GM18511 (cell line): ENCODE results near the gene TRIM38.
A peak's percentile ranks its signal among the peaks of the same experiment; 100 is the strongest.
"Not testable (repeated sequence)": the region's sequence is repeated elsewhere in the genome, so short reads cannot be mapped to it uniquely, and the experiment has no call there.

Experiments
- ATAC-seq: cut with Tn5 transposase; IDR thresholded peaks from one replicate; pipeline ENCODE4 v1.9.1; 2021; ENCODE audit warnings: mild to moderate bottlenecking, moderate library complexity; ENCODE audit not compliant: unreplicated experiment

Gene TRIM38

DNA sequence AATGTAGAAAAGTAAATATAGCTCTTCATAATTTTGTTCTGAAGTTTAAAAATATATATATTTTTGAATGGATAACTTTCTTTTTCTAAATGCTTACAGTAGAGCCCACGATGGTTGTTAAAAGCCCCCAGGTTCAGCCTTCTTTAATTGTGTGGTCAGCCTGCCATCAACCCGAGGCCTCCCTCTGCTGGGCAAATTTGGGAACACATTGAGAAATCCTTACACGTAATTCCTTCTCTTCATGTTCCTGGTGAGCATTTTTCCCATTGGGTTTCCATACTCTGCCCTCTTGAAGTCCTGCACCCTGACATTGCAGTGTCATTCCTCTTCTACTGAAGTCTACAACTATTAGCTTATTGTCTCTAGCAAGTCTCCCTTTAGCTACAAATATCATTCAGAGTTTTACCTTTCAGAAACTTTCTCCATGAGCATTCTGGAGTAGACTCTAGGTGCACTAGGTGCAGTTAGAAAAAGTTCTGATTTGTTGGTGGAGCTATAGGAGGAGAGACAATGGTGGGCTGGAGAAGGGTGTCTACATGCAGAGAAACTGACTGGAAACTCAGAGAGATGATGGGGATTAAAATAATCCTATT is 40.6 kb downstream of the TRIM38 start:
- ATAC-seq: no peak

DNA sequence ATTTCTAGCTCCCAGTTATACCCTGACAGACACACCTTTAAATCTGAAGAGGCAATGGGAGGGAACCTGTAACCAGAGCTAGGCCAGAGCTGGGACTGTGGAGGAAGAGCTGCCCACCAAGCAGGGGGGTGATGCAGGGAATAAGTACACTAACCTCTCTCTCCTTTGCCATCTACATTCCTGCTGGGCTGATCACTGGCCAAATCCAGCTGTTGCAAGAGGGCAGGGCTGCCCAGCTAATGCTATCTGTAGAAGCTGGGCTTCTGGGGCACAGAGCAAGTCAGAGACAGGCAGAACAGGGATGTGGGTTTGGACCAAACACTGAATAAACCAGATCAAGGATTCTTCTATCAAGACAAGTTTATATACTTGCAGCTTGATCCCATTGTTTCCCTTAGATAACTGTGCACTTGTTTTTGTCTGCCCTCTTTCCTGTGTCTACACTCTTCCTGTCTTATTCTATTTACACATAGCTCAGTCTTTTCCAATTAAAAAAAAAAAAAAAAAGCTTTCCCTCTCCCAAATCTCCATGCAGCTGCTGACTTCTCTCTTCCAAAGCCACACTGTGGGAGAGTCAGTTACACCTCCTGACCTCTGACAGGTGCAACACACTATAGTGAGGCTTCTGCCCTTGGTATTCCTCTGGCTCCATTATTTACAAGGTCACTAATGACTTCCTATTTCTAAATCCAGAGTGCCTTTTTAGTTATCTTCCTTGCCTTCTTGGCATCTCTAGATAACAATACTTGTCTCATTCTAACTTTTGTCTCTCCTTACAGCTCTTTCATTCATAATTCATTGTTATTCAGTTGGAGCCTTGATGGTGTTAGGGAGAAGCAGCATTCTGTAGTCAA is 43.7 kb downstream of the TRIM38 start:
- no peak for ATAC-seq

DNA sequence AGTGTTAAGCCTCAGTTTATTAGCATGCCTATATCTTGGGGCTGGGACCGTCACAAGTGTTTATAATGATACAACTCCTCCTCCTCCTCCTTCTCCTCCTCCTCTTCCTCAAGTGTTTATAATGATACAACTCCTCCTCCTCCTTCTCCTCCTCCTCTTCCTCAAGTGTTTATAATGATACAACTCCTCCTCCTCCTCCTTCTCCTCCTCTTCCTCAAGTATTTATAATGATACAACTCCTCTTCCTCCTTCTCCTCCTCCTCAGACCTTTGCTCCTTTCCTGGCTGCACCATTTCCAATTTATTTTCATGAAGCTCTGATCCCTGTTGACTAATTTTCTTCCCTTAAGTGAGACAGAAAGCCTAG is 44.3 kb downstream of the TRIM38 start:
- ATAC-seq: not testable (repeated sequence)

DNA sequence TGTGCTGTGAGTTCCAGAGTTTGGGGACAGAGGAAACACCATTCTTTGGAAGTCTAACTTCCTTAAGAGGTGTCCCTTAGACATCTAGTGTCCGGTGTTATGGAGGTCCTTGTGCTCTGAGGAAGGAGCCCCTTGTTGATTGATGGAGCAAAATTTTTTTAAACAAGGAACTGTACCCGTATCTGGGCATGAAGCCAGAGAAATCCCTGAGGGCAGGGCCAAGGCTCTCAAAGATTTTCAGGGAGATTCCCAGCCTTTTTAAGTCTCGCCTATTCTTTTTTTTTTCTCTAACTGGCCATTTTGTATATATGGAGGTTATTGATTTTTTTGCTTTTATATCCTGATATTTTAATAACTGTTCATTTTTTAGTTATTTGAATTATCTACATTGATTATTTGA is 45.9 kb downstream of the TRIM38 start:
- ATAC-seq: no peak

DNA sequence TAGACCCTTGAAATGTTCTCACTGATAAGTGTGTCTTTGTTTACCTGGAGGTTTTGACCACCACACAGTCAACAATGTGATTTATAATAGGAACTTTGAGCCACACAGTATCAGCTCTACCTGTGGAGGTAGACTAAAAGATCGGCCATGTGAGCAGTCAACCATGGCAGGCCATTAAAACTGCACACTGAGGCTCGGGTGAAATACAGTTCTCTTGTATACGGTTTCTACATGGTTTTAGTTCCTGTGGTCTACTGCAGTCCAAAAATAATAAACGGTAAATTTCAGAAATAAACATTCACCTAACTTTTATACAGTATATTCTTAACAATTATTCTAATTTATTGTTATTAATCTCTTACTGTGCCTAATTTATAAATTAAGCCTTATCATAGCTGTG is 47.2 kb downstream of the TRIM38 start:
- no peak for ATAC-seq

DNA sequence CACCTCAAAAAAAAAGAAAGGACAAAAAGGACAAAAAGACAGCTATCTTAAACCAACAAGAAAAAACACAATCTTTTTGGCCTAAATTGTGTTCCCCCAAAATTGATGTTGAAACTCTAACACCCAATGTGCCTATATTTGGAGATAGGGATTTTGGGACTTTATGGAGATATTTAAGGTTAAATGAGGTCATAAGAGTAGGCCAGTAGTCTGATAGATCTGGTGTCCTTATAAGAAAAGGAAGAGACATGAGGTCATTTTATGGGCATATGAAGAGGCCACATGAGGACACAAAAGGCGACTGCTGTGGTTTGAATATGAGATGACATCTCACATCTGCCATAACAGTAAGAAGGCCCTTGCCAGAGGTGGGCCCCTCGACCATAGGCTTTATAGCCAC is 49.5 kb downstream of the TRIM38 start:
- no peak for ATAC-seq

DNA sequence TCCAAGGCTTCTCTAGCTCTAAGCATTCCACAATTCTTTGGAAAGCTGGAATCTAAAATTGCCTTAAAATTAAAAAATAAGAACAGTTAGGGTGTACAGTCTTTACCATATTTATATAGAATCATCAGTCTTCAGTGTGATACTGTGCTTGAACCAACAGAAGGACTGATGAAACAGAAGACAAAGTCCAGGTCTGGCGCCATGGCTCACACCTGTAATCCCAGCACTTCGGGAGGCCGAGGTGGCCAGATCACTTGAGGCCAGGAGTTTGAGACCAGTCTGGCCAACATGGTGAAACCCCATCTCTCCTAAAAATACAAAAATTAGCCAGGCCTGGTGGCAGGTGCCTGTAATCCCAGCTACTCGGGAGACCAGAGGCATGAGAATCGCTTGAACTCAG is 51.8 kb downstream of the TRIM38 start:
- ATAC-seq: not testable (repeated sequence)

DNA sequence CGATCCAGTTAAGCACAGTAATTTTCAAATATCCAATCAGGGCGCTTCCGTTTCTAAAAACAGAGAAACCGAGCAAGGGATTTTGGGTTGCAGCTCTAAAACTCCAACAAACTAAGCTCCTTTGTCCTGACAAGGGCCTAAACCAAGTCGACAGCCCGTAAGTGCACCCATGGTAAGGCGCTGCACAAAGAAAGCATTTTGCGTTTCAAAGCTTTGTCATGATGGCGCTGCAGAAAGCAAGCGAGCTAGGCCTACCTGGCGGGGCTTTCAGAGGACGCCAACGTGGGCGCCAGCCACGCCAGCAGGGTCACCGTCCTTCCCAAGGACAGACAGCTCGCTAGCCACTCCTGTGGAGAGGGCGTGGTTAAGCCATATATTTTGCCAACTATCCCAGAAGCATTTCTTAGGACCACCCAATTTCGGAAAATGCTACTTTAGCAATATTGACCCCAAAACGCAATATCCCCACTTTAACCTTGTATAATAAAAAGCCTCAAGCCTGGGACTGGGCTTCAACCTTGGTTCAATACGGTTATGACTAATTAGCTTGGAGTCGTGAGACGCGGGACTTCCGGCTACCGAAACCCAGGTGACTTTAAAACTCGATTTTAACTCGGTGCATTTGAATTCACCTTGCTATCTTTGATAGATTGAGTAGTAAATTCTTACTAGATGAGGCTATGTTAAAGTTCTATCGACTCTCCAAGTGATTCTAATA is 53.8 kb downstream of the TRIM38 start:
- ATAC-seq: no peak

DNA sequence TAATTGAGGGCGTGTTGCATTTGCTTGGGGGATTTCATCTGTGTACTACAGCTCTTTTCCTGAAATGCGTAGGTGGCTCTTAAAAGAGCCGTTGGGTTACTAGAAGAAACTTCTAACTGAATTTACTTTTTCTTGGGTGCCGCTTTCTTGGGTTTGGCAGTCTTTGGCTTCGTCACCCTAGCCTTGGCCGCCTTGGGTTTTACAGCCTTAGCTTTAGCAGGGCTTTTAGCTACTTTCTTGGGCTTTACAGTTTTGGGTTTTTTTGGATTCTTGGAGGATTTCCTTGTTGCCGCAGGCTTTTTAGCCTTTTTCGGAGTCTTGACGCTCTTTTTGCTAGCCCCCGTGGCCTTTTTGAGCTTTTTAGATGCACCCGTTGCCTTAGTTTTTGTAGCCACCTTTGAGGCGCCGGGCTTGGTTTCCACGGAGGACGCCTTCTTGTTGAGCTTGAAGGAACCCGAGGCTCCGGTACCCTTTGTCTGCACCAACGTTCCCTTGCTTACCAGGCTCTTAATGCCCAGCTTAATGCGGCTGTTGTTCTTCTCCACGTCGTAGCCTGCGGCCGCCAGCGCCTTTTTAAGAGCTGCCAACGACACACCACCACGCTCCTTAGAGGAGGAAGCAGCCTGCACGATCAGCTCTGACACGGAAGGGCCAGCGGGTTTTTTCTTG is 54.5 kb downstream of the TRIM38 start:
- ATAC-seq: no peak

DNA sequence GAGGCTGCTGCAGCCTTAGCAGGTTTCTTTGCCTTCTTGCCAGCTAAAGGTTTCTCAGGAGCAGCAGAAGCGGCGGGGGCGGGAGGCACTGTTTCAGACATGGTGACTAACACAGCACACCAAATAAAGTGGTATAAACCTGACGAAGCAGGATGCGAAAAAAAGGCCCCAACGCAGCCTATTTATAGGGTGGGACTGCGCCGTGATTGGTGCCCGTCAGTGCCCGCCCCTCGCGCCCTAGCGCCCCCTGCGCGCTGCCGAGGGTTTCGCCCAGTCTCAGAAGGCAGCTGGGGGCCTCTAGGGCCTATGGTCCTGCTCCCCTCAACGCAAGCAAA is 55.0 kb downstream of the TRIM38 start:
- ATAC-seq: no peak

DNA sequence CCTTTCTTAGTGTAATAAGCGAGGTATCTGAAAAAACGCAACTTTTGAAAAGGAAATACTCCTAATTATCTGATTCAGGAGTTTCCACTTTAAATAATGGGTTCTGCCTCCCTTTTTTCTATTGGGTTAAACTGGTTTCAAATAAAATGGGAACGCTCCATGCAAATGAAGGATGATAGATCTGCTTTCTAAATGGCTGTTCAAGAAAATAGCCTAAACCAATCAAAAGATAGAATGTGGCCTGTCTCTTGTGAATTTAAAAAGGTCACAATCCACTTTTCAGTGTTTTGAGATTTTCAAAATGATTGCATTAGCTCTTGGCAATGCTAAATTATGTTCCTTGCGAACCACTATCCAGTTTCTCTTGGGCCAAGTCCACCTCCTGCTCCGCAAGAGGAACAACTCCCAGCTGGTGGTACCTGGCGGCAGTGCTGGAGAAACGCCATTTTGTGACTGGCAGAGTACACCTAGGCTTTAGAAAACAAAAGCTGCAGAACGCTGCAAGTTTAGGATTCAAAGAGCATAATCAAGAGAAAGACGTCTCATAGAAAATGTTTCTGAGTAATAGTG is 56.7 kb downstream of the TRIM38 start:
- ATAC-seq: no peak

DNA sequence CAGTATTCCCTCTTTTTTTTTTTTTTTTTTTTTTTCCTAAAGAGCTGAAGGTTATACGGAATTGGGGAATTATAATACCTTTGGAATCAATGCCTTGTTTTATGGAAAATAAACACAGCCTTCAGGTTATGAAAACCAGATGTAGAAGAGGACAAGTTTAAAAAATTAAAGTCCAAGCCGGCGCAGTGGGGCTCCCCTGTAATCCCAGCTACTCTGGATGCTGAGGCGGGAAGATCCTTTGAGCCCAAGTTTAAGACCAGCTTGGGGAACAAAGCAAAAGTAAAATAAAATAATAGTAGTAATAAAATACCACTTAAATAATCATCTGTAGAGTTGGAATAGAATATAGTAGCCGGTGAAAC is 57.3 kb downstream of the TRIM38 start:
- no peak for ATAC-seq

DNA sequence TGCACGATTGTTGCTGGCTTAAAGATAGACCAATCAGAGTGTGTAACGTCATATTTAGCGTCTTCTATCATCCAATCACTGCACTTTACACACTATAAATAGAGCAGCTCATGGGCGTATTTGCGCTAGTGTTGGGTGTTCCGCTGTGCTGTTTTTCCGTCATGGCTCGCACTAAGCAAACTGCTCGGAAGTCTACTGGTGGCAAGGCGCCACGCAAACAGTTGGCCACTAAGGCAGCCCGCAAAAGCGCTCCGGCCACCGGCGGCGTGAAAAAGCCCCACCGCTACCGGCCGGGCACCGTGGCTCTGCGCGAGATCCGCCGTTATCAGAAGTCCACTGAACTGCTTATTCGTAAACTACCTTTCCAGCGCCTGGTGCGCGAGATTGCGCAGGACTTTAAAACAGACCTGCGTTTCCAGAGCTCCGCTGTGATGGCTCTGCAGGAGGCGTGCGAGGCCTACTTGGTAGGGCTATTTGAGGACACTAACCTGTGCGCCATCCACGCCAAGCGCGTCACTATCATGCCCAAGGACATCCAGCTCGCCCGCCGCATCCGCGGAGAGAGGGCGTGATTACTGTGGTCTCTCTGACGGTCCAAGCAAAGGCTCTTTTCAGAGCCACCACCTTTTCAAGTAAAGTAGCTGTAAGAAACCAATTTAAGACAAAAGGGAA is 57.9 kb downstream of the TRIM38 start:
- peak; percentile 54 for ATAC-seq

DNA sequence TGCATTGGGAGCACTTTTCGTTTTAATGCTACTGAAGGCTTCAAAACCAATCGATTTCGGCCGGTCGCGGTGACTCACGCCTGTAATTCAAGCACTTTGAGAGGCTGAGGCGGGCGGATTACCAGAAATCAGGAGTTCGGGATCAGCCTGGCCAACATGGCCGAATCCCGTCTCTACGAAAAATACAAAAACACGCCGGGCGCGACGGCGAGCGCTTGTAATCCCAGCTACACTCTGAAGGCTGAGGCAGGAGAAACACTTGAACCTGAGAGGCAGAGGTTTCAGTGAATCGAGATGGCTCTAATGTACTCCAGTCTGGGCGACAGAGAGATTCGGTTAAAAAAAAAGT is 58.4 kb downstream of the TRIM38 start:
- ATAC-seq: peak; percentile 22

DNA sequence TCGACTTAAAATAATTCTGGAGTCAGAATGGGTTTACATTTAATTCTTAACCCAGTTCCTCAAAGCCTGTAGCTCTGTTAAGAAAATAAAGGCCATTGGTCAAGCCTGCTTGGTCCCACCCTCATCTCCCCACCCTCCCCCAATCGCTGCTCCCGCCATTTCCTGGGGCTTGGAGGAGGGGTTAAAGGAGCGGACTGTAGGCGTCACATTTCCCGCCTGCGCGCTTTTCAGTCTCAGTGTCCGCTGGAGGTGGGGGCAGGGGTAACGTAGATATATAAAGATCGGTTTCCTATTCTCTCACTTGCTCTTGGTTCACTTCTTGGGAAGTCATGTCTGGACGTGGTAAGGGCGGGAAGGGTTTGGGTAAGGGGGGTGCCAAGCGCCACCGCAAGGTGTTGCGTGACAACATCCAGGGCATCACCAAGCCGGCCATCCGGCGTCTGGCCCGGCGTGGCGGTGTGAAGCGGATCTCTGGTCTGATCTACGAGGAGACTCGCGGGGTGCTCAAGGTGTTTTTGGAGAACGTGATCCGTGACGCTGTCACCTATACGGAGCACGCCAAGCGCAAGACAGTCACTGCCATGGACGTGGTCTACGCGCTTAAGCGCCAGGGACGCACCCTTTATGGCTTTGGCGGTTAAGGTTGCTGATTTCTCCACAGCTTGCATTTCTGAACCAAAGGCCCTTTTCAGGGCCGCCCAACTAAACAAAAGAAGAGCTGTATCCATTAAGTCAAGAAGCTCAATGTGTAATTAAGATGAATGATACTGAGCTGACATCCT is 58.9 kb downstream of the TRIM38 start:
- peak; percentile 63 for ATAC-seq

DNA sequence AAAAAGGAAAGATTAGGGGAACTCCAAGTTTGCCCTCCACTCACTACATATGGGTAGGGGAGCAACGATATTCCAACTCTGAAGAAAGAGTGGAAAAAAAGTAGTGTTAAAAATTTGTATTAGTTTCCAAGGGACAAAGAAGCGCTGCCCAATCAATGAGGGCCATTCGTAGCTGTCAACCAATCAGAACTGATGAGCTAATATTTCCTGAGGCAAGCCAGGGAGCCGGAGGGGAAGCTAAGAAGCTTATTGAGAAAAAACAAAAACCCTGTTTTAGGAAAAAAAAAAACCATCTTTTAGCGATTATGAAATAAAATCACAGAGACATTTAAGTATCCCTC is 59.5 kb downstream of the TRIM38 start:
- no peak for ATAC-seq

DNA sequence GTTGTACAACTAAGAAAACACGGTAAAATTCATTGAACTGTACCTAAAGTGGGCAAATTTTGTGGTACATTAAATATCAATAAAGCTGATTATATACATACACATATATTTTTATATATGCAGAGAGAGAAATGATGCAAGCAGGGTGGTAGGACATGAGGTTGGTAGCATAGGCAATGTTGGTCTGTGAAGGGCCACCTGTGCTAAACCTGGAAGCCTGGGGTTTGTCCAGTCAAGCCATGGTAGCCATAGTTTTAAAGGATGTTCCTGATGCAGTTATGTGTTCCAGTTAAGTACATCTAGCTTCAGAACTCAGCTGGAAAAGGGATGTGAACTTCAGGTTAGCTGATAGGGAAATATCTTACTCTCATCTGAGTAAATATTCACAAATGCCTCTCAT is 60.1 kb downstream of the TRIM38 start:
- ATAC-seq: no peak

DNA sequence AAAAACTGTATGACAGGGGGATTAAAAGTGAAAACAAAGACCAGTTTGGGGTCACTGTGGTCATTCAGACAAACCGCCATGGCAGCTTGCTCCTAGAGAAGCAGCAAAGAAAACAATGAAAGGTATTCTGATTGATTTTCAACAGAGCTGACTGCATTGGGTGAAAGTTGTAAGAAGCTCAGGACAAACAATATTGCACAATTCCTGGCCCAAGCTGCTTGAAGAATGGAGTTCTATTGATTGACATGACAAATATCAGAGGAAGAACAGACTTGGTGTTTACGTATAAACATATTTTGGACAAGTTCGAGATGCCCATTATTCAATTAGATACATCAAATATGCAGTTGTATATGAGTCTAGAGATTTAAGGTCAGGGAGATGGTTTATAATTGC is 62.0 kb downstream of the TRIM38 start:
- no peak for ATAC-seq

DNA sequence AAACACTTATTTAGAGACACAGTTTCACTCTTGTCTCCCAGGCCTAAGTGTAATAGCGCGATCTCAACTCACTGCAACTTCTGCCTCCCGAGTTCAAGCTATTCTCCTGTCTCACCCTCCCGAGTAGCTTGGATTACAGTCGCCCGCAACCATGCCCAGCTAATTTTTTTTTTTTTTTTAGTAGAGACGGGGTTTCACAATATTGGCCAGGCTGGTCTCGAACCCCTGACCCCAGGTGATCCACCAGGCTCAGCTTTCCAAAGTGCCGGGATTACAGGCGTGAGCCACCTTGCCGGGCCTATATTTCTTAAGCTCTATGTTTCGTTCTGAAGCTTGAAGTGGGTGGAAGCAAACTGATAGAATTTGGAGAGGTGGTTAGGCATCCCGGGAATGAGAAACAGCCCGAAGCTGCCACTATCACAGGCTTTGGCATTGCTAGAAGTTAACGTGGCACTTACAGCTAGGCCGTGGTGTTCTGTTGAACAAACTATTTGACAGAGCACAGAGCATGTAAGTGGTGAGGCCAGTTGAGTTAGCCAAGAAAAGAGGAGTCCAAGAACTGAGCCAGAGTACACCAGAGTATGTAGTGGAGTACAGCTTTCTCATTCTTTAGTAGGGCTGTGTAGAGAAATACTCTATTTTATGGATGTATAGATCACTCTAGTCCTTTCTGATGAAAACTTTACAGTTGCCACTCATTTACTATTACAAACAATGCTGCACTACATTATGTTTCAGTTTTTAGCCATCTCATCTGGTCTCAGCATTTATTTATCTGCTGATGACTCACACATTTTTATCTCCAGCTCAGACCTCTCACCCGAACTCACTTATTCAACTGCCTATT is 62.7 kb downstream of the TRIM38 start:
- ATAC-seq: no peak
